IPS-20b (cell line): ENCODE results near the gene NCKAP5.

Experiments
- H3K27ac ChIP-seq: one replicate; pipeline ENCODE4 v1.5.1; 2013; ENCODE audit warnings: low read length
- H3K27me3 ChIP-seq: 2 replicates; pipeline ENCODE4 v1.6.1; 2013; ENCODE audit warnings: mild to moderate bottlenecking, low read length, inconsistent platforms; ENCODE audit not compliant: insufficient read depth
- H3K36me3 ChIP-seq: 2 replicates; pipeline ENCODE4 v1.6.1; 2013; ENCODE audit warnings: low read depth, mild to moderate bottlenecking, inconsistent platforms, low read length, moderate library complexity; ENCODE audit not compliant: insufficient read depth
- H3K4me1 ChIP-seq: 2 replicates; pipeline ENCODE4 v1.6.1; 2013; ENCODE audit warnings: mild to moderate bottlenecking, control low read depth, inconsistent platforms, low read length, moderate library complexity; ENCODE audit not compliant: insufficient read depth
- H3K4me3 ChIP-seq: 2 replicates; pipeline ENCODE4 v1.5.1; 2013; ENCODE audit warnings: mild to moderate bottlenecking, low read length, inconsistent platforms
- H3K9ac ChIP-seq: 2 replicates; pipeline ENCODE4 v1.6.1; 2013; ENCODE audit warnings: low read depth, mild to moderate bottlenecking, inconsistent platforms, low read length, moderate library complexity
- H3K9me3 ChIP-seq: 2 replicates; pipeline ENCODE4 v1.6.1; 2013; ENCODE audit warnings: mild to moderate bottlenecking, low read depth, low read length, inconsistent platforms; ENCODE audit not compliant: insufficient read depth

Gene NCKAP5

GRCh38 chr2:132760971-132761370 is 807.3 kb downstream of the NCKAP5 start:
- Histone ChIP-seq H3K4me3 (no peak overlapping the region), H3K27me3 (no peaks in the 10 kb centered on the region), H3K9ac (no peak overlapping the region), H3K4me1 (0 out of 2 replicates have a peak, but pooled peaks cover 4% of the 10 kb centered on the region), H3K9me3 (no peaks in the 10 kb centered on the region), H3K27ac (no peak overlapping the region), H3K36me3 (no peaks in the 10 kb centered on the region)

- H3K9ac ChIP-seq: no peak overlapping the region
- no peak overlapping the region for H3K4me3 ChIP-seq
- H3K27ac ChIP-seq: no peak overlapping the region
- H3K9me3 ChIP-seq: no peaks in the 10 kb centered on the region
- no peaks in the 10 kb centered on the region for H3K27me3 ChIP-seq
- 0 out of 2 replicates have a peak, but pooled peaks cover 4% of the 10 kb centered on the region for H3K4me1 ChIP-seq
- no peaks in the 10 kb centered on the region for H3K36me3 ChIP-seq
These were observed 807.9 kb downstream of the NCKAP5 start for GRCh38 chr2:132760405-132760804.

DNA sequence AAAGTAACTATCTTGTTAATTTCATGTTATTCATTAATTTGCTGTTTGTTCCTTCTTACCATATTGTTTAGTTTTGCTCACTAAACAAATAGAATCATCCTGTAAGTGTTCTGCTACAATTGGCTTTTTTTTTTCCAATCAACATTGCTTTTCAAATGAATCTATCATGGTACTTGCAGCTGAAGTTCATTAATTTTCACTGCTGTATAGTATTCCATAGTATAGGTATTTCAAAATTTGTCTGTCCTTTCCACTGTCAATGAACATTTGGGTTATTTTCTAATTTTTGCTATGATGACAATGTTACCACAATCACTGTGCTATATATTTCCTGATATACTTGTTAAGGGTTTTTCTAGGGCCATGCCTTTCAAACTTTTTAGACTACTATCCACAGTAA is 809.3 kb downstream of the NCKAP5 start:
- no peak overlapping the region for H3K4me3 ChIP-seq
- H3K27ac ChIP-seq: no peak overlapping the region
- H3K27me3 ChIP-seq: no peaks in the 10 kb centered on the region
- H3K36me3 ChIP-seq: no peaks in the 10 kb centered on the region
- 0 out of 2 replicates have a peak, but pooled peaks cover 4% of the 10 kb centered on the region for H3K4me1 ChIP-seq
- H3K9ac ChIP-seq: no peak overlapping the region
- H3K9me3 ChIP-seq: no peaks in the 10 kb centered on the region

DNA sequence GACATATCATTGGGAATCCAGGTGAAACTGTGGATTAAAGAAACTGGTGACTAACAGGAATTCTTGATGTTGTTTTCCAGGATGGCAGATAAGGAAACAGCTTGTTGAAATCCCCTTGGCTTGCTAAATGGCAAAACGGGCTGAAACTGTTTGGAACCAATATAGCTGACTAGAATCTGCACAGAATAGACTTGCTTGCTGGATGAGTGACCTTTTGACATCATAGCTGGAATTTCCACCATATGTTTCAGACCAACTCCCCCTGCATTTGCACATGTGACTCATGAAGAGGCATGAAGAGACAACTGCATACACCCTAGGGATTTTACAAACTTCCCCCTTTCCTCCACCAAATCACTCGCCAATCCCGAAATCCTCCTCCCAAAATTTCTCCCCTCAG is 810.6 kb downstream of the NCKAP5 start:
- Histone ChIP-seq H3K9me3 (no peaks in the 10 kb centered on the region), H3K4me1 (0 out of 2 replicates have a peak, but pooled peaks cover 4% of the 10 kb centered on the region), H3K36me3 (no peaks in the 10 kb centered on the region), H3K9ac (no peak overlapping the region), H3K4me3 (no peak overlapping the region), H3K27ac (no peak overlapping the region), H3K27me3 (no peaks in the 10 kb centered on the region)

DNA sequence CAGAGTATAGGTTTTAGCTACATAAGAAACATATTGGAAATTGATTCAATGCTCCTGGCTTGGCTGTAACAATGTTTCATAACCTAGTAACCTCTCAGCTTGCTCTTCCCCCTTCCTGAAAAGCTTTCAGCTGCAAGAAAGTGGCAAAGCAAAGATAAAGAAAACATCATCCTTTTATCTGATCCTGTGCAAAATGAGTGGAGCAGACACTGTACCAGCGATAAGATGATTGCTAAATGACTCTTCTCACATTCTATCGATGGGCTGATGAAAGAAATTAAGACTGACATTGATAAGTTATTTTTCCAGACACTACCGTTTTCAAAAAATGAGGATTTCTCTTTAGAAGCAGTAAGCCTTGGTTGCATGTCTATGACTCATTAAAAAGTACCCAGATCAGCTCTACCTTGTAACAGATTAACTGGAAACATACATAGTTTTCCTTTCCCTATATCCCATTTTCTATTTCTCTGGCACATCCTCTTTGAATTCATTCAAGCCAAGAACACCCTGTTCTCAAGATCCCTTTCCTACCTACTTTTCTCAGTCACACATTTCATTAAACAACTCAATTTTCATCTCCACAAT is 811.2 kb downstream of the NCKAP5 start:
- H3K36me3 ChIP-seq: no peaks in the 10 kb centered on the region
- no peak overlapping the region for H3K27ac ChIP-seq

GRCh38 chr2:132754867-132755472 is 813.3 kb downstream of the NCKAP5 start:
- Histone ChIP-seq H3K9ac (no peak overlapping the region), H3K4me1 (no peaks in the 10 kb centered on the region), H3K9me3 (no peaks in the 10 kb centered on the region), H3K36me3 (no peaks in the 10 kb centered on the region), H3K27ac (no peak overlapping the region), H3K27me3 (no peaks in the 10 kb centered on the region), H3K4me3 (no peak overlapping the region)

More for the DNA sequence above, 811.2 kb downstream of the NCKAP5 start:
- H3K4me1 ChIP-seq: 0 out of 2 replicates have a peak, but pooled peaks cover 4% of the 10 kb centered on the region
- H3K27me3 ChIP-seq: no peaks in the 10 kb centered on the region
- no peak overlapping the region for H3K9ac ChIP-seq
- H3K4me3 ChIP-seq: no peak overlapping the region
- H3K9me3 ChIP-seq: no peaks in the 10 kb centered on the region

- Histone ChIP-seq H3K4me1 (no peaks in the 10 kb centered on the region), H3K27ac (no peak overlapping the region), H3K36me3 (no peaks in the 10 kb centered on the region), H3K9ac (no peak overlapping the region), H3K4me3 (no peak overlapping the region), H3K27me3 (no peaks in the 10 kb centered on the region), H3K9me3 (no peaks in the 10 kb centered on the region)
These were observed 813.9 kb downstream of the NCKAP5 start for GRCh38 chr2:132754392-132754791.

- Histone ChIP-seq H3K36me3 (no peaks in the 10 kb centered on the region), H3K9me3 (no peaks in the 10 kb centered on the region), H3K4me1 (no peaks in the 10 kb centered on the region), H3K9ac (no peak overlapping the region), H3K4me3 (no peak overlapping the region), H3K27ac (no peak overlapping the region), H3K27me3 (no peaks in the 10 kb centered on the region)
These were observed 815.6 kb downstream of the NCKAP5 start for GRCh38 chr2:132752421-132753206.

DNA sequence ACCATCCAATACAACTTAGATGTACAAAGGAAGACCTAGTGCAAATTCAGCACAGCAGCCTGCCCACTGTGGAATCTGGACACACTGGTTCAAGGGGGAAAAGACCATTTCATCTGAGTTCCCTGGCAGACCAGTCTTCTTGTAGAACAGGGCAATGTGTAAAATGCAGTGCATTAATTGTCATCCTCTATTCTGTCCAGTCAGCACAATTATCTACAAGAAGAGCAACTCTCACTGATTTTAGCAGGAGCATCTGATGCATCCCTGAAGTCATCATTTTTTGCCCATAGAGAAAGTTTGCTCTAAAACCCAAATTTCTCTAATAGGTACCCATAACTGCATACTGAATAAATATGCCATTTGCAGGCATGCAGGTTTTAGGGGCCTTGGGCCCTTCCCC is 816.4 kb downstream of the NCKAP5 start:
- Histone ChIP-seq H3K27ac (no peak overlapping the region), H3K9ac (no peak overlapping the region), H3K27me3 (no peaks in the 10 kb centered on the region), H3K4me3 (no peak overlapping the region), H3K9me3 (no peaks in the 10 kb centered on the region), H3K36me3 (no peaks in the 10 kb centered on the region), H3K4me1 (no peaks in the 10 kb centered on the region)

- no peaks in the 10 kb centered on the region for H3K27me3 ChIP-seq
- H3K4me1 ChIP-seq: no peaks in the 10 kb centered on the region
- no peaks in the 10 kb centered on the region for H3K9me3 ChIP-seq
- no peak overlapping the region for H3K4me3 ChIP-seq
- H3K27ac ChIP-seq: no peak overlapping the region
- H3K9ac ChIP-seq: no peak overlapping the region
- no peaks in the 10 kb centered on the region for H3K36me3 ChIP-seq
These were observed 817.7 kb downstream of the NCKAP5 start for GRCh38 chr2:132750606-132751005.

DNA sequence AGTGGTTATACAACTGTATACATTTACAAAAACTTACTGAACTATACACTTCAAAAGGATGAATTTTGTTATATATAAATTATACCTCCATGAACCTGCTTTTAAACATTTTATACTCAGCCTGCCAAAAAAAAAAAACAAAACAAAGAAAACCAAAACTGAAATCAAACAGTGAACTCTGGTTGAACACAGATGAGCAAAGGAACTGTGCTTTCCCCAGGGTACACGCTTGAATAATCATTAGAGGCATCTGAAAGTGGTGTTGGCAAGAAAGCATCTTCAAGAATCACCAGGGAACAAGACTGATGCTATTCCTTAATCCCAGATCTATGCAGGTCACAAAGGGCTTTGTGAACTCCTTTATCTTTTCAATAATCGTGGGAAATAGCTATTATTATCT is 821.2 kb downstream of the NCKAP5 start:
- Histone ChIP-seq H3K27me3 (no peaks in the 10 kb centered on the region), H3K27ac (no peak overlapping the region), H3K36me3 (no peaks in the 10 kb centered on the region), H3K4me3 (no peak overlapping the region), H3K9ac (no peak overlapping the region), H3K9me3 (no peaks in the 10 kb centered on the region), H3K4me1 (no peaks in the 10 kb centered on the region)

DNA sequence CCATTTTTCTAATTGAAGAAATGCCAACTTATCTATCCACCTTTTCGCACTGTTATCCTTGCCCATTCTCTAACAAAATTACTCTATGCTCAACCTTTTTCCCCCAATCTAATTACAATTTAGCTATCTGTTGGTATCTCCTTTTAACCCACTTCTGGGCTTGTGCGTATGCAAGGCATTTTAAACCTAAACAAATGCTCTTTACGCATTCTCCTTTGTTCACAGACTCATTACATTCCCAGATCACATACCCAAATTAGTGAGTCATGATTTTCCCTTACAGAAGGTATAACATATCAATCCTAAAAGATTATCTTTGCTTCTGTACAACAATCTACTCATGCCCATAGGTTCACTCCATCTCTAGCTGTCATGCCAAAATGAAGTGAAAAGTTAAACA is 826.5 kb downstream of the NCKAP5 start:
- H3K4me3 ChIP-seq: no peak overlapping the region
- H3K36me3 ChIP-seq: no peaks in the 10 kb centered on the region
- H3K9ac ChIP-seq: no peak overlapping the region
- H3K9me3 ChIP-seq: no peaks in the 10 kb centered on the region
- H3K4me1 ChIP-seq: peaks cover 8% of the 10 kb centered on the region; the same call in 1 of the 2 replicates
- no peak overlapping the region for H3K27ac ChIP-seq
- no peaks in the 10 kb centered on the region for H3K27me3 ChIP-seq
